Kidney (tissue), 14 donors: ENCODE data around the gene KLRK1. TPM values are rescaled to one million over a fixed set of nuclear protein-coding genes. Genes with fewer than 3 reads are reported as not detected.
"Not testable (repeated sequence)": the region's sequence is repeated elsewhere in the genome, so short reads cannot be mapped to it uniquely, and the experiment has no call there.

Experiments used
- DNase-seq, 5 donors: peaks; one replicate each; pipeline ENCODE4 v3.0.0-alpha.2; 2013 to 2020
- FAIRE-seq: peaks from 2 replicates; lab custom pipeline; 2012; peaks lifted over from hg19 to GRCh38; lab: Jason Lieb, UNC
- H3K27ac ChIP-seq, 2 donors: one replicate each; pipeline ENCODE4 v1.7.0; 2013; ENCODE audit warnings: low read depth in 2 of 2, low read length in 2 of 2, inconsistent platforms in 1 of 2
- H3K27me3 ChIP-seq: one replicate; pipeline ENCODE4 v1.7.1; 2013; ENCODE audit warnings: low read length, inconsistent platforms; ENCODE audit not compliant: control insufficient read depth, insufficient read depth
- H3K36me3 ChIP-seq, 3 donors: one replicate each; pipeline versions ENCODE4 v1.7.0 to v1.7.1; 2013; ENCODE audit warnings: low read length in 3 of 3, control low read depth in 1 of 3, inconsistent platforms in 1 of 3; ENCODE audit not compliant: insufficient read depth in 3 of 3, control insufficient read depth in 2 of 3
- H3K4me1 ChIP-seq, 3 donors: one replicate each; pipeline versions ENCODE4 v1.7.0 to v1.7.1; 2013; ENCODE audit warnings: low read length in 3 of 3, inconsistent platforms in 1 of 3, low read depth in 1 of 3; ENCODE audit not compliant: control insufficient read depth in 2 of 3, insufficient read depth in 2 of 3
- H3K4me3 ChIP-seq, 3 donors: one replicate each; pipeline versions ENCODE4 v1.7.0 to v1.8.1; 2013; ENCODE audit warnings: low read length in 3 of 3, control low read depth in 1 of 3, inconsistent platforms in 1 of 3
- H3K9ac ChIP-seq, 3 donors: one replicate each; pipeline versions ENCODE4 v1.7.0 to v1.7.1; 2013; ENCODE audit warnings: low read length in 3 of 3, control low read depth in 1 of 3, inconsistent platforms in 1 of 3
- H3K9me3 ChIP-seq, 3 donors: one replicate each; pipeline versions ENCODE4 v1.7.0 to v1.7.1; 2013; ENCODE audit warnings: low read length in 3 of 3, control low read depth in 1 of 3, inconsistent platforms in 1 of 3; ENCODE audit not compliant: control insufficient read depth in 2 of 3, insufficient read depth in 1 of 3
- intact Hi-C: fragments of 100-400 bp; cut with DNase I; formaldehyde crosslinking; loops from one replicate; pipeline ENCODE4 v1.11.1; 2022
- polyA plus RNA-seq: library from polyadenylated mRNA; stranded (reverse); fragments of 350-450 nt; fragmentation: Illumina TruSeq; extraction: RNeasy Lipid Tissue Mini Kit (QIAGEN cat#74804); gene quantifications from one replicate; pipeline ENCODE4 v1.2.3, GENCODE V29; 2014; ENCODE audit warnings: low read depth, low replicate concordance; ENCODE audit not compliant: insufficient read depth
- total RNA-seq: library from RNA; stranded (reverse); fragmentation: NEBNext Ultra II Directional; extraction: Animal tissue kit (Norgen Biotek cat#: 25700); gene quantifications from one replicate; pipeline ENCODE4 v1.2.1, GENCODE V29; 2021
- TF ChIP-seq, protein P1 (sequence below): IDR thresholded peaks from 3 replicates; pipeline ENCODE4 v1.5.1; 2012; ENCODE audit warnings: mild to moderate bottlenecking, moderate library complexity, borderline replicate concordance; ENCODE audit not compliant: insufficient read depth; ENCODE audit errors: extremely low read depth
- donor health status: control.
- donor health status: control.
- donor health status: control.
- donor health status: control.
- donor health status: control.
- donor health status: DM: yes; HTN: yes; CAD: no.
- donor health status: Normal renal cell carcinoma (clear cell type).

KLRK1 gene
- total and polyA plus RNA-seq, 2 donors from 2014 or later, result 0.75 to 5.2 TPM

DNA sequence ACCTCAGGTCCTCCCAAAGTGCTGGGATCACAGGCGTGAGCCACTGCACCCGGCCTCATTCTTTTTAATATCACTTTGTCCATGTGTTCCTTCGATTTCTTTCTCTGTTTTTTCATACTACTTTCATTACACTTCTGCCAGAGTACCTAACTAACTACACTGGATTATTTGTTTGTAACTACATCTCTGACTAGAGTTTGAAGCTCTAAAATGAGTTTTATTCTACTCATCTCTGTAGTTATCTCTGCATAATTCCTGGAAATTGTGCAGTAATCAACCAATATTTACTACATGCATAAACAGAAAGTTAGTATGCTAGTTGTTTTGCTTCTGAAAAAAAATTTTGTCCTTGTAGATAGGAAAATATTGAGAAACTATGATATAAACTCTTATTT, 15.2 kb downstream of the KLRK1 start:
- no peaks in the 10 kb centered on the region for H3K4me1 ChIP-seq
- intact Hi-C loops, result no loop called here
- H3K36me3 ChIP-seq, result no peaks in the 10 kb centered on the region
- H3K27me3 ChIP-seq, result no peaks in the 10 kb centered on the region
- FAIRE-seq, result no peak
- no peak overlapping the region for H3K27ac ChIP-seq
- no peaks in the 10 kb centered on the region for H3K9me3 ChIP-seq
- DNase-seq, result no peak
- H3K9ac ChIP-seq, result no peak overlapping the region
- H3K4me3 ChIP-seq, result no peak overlapping the region
- TF ChIP-seq, protein P1, sequence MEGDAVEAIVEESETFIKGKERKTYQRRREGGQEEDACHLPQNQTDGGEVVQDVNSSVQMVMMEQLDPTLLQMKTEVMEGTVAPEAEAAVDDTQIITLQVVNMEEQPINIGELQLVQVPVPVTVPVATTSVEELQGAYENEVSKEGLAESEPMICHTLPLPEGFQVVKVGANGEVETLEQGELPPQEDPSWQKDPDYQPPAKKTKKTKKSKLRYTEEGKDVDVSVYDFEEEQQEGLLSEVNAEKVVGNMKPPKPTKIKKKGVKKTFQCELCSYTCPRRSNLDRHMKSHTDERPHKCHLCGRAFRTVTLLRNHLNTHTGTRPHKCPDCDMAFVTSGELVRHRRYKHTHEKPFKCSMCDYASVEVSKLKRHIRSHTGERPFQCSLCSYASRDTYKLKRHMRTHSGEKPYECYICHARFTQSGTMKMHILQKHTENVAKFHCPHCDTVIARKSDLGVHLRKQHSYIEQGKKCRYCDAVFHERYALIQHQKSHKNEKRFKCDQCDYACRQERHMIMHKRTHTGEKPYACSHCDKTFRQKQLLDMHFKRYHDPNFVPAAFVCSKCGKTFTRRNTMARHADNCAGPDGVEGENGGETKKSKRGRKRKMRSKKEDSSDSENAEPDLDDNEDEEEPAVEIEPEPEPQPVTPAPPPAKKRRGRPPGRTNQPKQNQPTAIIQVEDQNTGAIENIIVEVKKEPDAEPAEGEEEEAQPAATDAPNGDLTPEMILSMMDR, result no peak

DNA sequence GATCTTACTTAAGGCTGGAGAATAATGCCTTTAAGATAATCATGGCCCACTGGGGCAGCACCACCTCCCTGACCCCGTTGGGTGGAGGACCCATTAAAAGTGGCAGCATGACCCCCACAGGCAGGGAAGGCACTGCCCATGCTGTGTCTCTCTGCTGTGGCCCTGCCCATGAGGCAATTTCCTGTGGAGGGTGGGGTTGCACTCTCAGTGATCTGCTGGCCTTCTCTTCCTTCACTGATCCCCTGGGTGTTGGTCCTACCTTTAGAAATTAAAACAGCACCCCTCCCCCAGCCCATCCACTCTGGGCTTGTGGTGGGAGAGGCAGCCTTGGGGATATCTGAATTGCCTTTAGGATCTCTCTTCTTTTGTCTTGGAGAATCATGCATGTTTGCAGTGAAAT, 17.3 kb downstream of the KLRK1 start:
- no peak for FAIRE-seq
- intact Hi-C loops, result no loop called here

DNA sequence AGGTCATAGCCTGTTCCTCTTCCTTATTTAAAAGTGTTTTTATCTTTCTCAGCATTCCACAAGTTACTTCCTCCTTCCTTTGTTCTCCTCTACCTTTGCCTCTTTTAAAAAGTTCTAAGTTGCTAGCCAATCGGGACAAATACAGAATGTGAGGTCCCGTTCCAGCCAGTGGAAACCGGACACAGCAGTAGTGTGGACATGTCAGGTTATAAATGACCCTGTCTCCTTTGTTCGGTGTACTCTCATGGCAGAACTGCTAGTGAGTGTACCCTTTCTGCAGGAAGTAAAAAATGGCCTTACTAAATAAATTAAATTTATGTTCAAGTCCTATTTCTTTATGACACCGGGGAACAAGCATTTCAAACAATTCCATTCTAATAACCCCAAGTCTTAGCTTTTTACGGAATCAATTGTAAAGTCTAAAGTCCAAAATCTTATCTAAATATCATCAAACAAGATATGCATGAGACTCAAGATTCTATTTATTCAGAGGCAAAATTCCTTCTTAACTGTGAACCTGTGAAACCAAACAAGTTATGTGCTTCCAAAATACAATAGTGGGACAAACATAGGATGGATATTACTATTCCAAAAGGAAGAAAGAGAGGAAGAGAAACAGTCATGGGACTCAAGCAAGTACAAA, 17.8 kb downstream of the KLRK1 start:
- H3K9me3 ChIP-seq, H3K4me1 ChIP-seq, H3K36me3 ChIP-seq, H3K27me3 ChIP-seq, H3K27ac ChIP-seq, DNase-seq, FAIRE-seq, H3K9ac ChIP-seq, H3K4me3 ChIP-seq, intact Hi-C loops: not testable (repeated sequence)

More for the DNA sequence above, 17.3 kb downstream of the KLRK1 start:
- TF ChIP-seq, protein P1, result no peak
- peak in 1 of 5 donors; percentile 46 for DNase-seq
- Histone ChIP-seq H3K27me3 (no peaks in the 10 kb centered on the region), H3K36me3 (no peaks in the 10 kb centered on the region), H3K4me3 (no peak overlapping the region), H3K9ac (no peak overlapping the region), H3K9me3 (no peaks in the 10 kb centered on the region), H3K27ac (no peak overlapping the region), H3K4me1 (no peaks in the 10 kb centered on the region)

DNA sequence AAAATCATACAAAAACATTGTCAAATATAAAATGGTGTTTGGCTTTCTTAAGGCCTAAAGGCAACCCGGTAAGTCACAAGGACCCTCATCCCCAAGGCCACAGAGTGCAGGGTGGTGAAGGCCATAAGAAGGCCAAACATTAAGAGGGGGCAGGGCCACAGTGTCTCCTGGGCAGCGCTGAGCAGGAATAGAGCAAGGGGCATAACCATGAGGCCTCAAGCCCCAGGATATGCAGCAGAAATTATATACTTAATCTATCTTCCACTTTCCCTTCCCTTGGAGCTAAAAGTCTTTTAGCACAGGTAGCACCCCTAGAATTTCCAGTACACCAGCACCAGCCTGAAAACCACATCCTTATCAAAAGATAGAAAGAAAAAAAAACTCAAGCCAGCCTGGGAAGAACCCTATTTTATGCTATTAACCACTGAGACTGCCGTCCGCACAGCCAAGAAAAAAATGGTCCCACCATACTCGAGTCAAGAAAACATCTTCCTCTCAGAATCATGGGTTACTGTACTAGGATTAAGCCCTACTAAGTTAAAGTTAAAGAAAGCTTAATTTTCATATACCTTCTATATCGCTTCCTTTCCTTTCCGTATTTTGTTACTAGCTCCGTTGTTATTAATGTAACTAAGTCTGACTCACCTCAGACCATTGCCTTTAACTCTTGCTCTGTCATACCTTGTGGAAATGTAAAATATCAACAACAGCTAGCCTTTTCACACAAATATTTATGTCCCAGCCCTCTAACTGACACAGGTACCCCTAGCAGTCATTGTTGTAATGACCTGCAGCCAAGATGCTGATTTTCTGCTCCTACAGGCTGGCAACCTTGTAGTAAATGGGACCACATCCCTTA, 20.1 kb downstream of the KLRK1 start:
- H3K27me3 ChIP-seq, result no peaks in the 10 kb centered on the region
- intact Hi-C loops, result no loop called here
- no peaks in the 10 kb centered on the region for H3K9me3 ChIP-seq
- no peak overlapping the region for H3K27ac ChIP-seq
- FAIRE-seq (no peak), DNase-seq (no peak)
- no peaks in the 10 kb centered on the region for H3K36me3 ChIP-seq
- H3K4me1 ChIP-seq, result peaks cover 5 to 13% (median 9%) of the 10 kb centered on the region in 3 donors
- TF ChIP-seq, protein P1, result no peak
- no peak overlapping the region for H3K4me3 ChIP-seq
- H3K9ac ChIP-seq, result no peak overlapping the region
